Measurements from ENCODE around the gene ZFHX2.

ZFHX2 gene

GRCh38 chr14:23572524-23572828, 20.9 kb upstream of the ZFHX2 start:
- DNase-seq, result no peak

- DNase-seq, result no peak
Measured at GRCh38 chr14:23571701-23572523, 20.3 kb upstream of the ZFHX2 start.

GRCh38 chr14:23570806-23571483, 19.4 kb upstream of the ZFHX2 start:
- DNase-seq, result no peak

GRCh38 chr14:23569443-23570151, 18.0 kb upstream of the ZFHX2 start:
- peak; percentile 61 for DNase-seq

DNA sequence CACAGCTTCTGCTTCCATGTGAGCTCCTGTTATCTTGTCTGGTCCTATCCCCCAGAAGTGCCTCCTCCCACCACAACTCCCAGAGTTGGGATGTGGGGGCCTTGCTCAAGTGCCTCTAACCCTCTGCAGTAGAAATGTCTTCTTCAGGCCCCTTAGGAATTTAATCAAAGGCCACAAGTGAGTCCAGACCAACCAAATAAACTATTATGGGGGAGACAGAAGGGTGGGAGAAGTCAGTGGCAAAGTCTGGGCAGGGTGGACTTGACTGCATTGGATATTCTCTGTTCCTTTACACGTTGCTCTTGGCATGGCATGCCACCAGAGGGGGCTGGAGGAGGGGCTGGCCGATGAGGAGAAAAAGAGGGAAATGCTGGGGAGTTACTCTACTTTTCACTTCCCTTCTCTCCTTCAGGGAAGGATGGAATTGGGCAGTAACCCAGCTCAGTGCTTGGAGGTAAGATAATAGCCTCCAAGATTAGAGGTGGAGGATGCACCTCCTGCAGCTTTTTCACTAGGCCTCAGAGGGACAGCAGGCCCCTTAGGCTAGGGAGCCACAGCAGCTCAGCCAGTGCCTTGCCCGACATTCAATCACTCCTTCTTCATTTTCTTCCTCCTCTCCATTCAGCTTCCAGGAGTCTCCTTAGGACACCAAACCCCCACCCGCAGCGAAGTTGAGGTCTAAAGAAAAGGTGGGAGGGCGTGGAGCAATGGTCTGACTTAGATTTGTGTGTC, 17.2 kb upstream of the ZFHX2 start:
- no peak for DNase-seq

DNA sequence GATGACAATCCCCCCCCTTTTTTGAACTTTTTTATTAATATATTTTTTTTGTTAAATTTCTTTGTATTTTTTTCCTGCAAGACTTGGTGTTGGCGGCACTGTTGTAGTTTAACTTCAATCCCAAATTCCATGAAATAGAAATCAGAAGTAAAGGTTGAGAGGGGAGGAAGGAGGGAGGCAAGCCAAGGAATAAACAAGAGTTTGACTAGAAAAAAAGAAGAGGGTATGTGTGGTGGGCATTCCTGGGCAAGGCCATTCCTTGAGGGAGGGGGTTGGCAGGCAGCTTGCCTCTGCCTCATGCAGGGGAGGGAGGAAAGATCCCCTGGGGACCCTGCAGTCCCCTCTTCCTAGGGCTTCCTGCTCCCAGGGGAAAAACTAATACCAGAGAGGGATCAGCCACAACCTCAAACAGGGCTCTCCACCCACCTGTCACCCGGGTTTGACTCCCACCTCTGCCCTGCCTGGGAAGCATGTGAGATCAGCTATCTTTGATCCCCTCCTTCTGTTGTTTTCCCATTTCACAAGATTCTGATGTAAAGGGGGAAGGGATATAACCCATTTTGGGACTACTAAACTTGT, 16.5 kb upstream of the ZFHX2 start:
- DNase-seq, result no peak

- peak; percentile 18 for DNase-seq
Measured at GRCh38 chr14:23567186-23568020, 15.8 kb upstream of the ZFHX2 start, which contains the start of gene AP1G2. TSS of gene AP1G2 (minus strand) at chr14:23567791. CDS start at chr14:23567314, 477 bp downstream.

DNA sequence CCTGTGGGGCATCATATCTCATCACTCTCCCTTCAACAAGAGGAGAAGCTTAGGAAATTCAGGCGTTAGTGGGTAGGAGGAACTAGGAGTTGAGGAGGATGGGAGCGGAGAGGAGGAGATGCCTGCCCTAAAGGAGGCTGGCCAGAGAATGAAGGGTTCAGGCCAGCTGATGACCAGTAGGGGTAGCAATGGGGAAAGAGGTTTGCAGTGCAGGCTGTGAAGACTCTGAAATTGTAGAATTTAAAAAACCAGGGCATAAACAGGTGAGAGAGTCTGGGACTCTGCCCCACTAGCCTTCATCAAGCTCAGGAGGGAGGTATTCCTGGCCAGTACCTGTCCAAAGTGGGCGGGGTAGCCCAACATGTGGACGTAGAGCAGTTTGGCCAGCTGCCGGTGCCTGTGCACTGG, 15.2 kb upstream of the ZFHX2 start:
- no peak for DNase-seq

DNA sequence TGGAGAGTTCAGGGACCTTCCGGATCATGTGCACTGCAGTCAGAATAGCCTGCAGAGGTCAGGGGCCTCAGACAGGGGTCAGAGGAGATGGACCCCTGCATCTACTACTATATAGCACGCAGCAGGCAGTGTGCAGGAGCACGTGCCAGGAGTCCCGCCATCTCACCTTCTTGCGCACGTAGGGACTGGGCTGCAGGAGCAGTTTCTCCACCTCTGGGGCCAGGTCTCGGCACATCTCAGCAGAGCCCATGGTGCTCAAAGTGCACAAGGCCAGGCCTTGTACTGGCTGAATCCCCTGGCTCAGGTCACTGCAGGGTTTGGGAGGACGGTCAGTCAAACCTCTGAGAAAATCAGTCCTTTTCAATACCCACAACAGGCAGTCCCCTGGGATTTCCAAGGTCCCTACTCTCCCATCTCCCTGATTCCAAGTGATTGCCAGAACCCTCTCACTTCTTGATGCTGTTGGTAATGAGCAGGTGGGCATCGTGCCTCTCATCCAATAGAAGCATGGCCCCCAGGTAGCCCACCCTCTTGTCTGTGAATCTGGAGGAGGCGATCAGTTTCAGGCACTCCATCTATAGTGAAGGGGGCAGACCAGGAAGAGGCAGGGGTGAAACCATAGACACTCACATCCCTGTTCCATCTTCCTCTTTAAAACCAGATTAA, 14.7 kb upstream of the ZFHX2 start:
- no peak for DNase-seq

- no peak for DNase-seq
Measured at GRCh38 chr14:23565626-23566025, 14.1 kb upstream of the ZFHX2 start.

GRCh38 chr14:23564876-23565275, 13.3 kb upstream of the ZFHX2 start:
- no peak for DNase-seq

DNA sequence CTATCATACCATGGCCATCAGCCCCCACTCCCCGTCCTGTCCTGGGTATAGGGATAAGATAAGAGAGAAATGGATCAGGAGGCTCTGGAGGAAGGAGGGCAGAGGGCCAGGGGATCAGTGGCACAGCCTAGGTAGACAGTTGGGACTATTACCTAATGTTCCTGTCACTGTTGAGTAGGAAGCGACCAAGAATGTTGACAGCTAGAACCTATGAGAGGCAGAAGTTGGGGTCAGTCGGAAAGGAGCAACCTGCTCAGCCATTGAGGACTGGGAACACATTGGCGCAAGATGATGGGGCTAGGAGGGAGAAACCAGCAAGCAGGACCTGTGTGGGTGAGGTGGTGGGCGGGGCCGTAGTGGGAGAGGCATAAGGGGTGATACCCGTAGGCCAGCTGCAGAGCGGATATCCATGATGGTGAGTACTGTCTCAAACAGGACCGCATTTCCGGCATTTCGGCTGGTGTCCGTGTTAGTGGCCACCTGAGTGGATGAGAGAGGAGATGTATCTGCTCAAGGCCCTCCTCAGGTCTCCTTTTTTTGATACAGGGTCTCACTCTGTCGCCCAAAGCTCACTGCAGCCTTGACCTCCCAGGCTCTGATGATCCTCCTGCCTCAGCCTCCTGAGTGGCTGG, 12.7 kb upstream of the ZFHX2 start:
- no peak for DNase-seq

- no peak for DNase-seq
Measured at GRCh38 chr14:23563473-23564180, 12.1 kb upstream of the ZFHX2 start.

DNA sequence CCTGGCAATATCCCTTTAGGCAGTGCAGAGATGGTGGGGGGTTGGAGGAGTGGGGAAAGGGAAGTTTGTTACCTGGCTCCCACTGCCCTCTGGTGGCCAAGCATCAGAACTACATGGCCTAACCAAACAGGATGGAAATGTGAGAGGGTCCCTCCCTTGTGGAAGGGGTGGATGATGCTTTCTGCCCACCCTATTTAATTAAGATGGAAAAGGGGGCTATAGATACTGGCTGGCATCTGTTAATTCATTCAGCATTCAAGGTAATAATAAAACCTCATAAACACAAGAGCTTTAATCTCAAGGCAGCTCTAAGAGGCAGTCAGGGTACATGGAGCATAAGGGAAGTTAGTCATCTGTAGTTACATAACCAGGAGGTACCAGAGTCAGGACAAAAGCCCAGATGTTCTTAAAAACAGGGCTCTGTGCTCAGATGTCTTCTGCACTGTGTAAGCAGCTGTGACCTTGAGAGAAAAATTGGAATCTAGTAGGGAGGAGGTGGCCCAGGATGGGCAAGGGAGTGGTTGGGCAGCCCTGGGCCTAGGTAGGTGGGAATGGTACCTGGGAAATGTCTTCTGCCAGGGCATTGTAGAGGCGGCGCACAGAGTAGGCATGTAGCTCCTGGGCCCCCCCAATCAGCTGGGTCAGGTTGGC, 11.4 kb upstream of the ZFHX2 start:
- no peak for DNase-seq

GRCh38 chr14:23561873-23562821, 10.6 kb upstream of the ZFHX2 start:
- DNase-seq, result no peak

- DNase-seq, result no peak
Measured at GRCh38 chr14:23561259-23561658, 9.7 kb upstream of the ZFHX2 start.

GRCh38 chr14:23559926-23560520, 8.5 kb upstream of the ZFHX2 start:
- no peak for DNase-seq

Data from DMS 273 treated with DMSO at 0.1 percent for 48 hours (cell line).